Measurements from ENCODE around the gene CUL4A.
"Not testable (repeated sequence)": the region's sequence is repeated elsewhere in the genome, so short reads cannot be mapped to it uniquely, and the experiment has no call there.

CUL4A gene

GRCh38 chr13:113239986-113240385 lies 30.6 kb downstream of the CUL4A start:
- no peak for DNase-seq

GRCh38 chr13:113241623-113242022 lies 32.2 kb downstream of the CUL4A start:
- not testable (repeated sequence) for DNase-seq

GRCh38 chr13:113243847-113244246 lies 34.4 kb downstream of the CUL4A start:
- DNase-seq = no peak

GRCh38 chr13:113245849-113246796 lies 36.7 kb downstream of the CUL4A start:
- DNase-seq = no peak

- DNase-seq = no peak
These were observed 43.2 kb downstream of the CUL4A start for GRCh38 chr13:113252516-113253095.

GRCh38 chr13:113257908-113258307 lies 48.5 kb downstream of the CUL4A start:
- not testable (repeated sequence) for DNase-seq

- no peak for DNase-seq
These were observed 49.1 kb downstream of the CUL4A start for GRCh38 chr13:113258321-113259054.

- no peak for DNase-seq
These were observed 51.6 kb downstream of the CUL4A start for GRCh38 chr13:113260996-113261395.

GRCh38 chr13:113263016-113263415 lies 53.6 kb downstream of the CUL4A start:
- DNase-seq = not testable (repeated sequence)

GRCh38 chr13:113267642-113268405 lies 58.4 kb downstream of the CUL4A start:
- DNase-seq = no peak

- DNase-seq = no peak
These were observed 62.6 kb downstream of the CUL4A start for GRCh38 chr13:113272031-113272430.

GRCh38 chr13:113272701-113273181 lies 63.3 kb downstream of the CUL4A start:
- no peak for DNase-seq

GRCh38 chr13:113273321-113273720 lies 63.9 kb downstream of the CUL4A start:
- DNase-seq = no peak

- peak; percentile 6 for DNase-seq
These were observed 64.6 kb downstream of the CUL4A start for GRCh38 chr13:113273851-113274590.

GRCh38 chr13:113274721-113275120 lies 65.3 kb downstream of the CUL4A start:
- no peak for DNase-seq

GRCh38 chr13:113275387-113275786 lies 66.0 kb downstream of the CUL4A start:
- peak; percentile 50 for DNase-seq

- no peak for DNase-seq
These were observed 70.7 kb downstream of the CUL4A start for GRCh38 chr13:113280126-113280525.

- DNase-seq = no peak
These were observed 74.5 kb downstream of the CUL4A start for GRCh38 chr13:113283904-113284303.

GRCh38 chr13:113288880-113289279 lies 79.5 kb downstream of the CUL4A start:
- DNase-seq = no peak

GRCh38 chr13:113291129-113291528 lies 81.7 kb downstream of the CUL4A start:
- DNase-seq = no peak

GRCh38 chr13:113292021-113292862 lies 82.8 kb downstream of the CUL4A start:
- peak; percentile 8 for DNase-seq
